HCT116 (cell line): ENCODE data around the gene USP31. TPM values are rescaled to one million over a fixed set of nuclear protein-coding genes. Genes with fewer than 3 reads are reported as not detected.

Experiments used
- ATAC-seq: fragments of 200-7000 bp; cut with Tn5 transposase; 2 replicates; pipeline ENCODE4 v1.9.1; 2020; ENCODE audit warnings: mild to moderate bottlenecking, moderate library complexity
- BruUV-seq: library from RNA; stranded (reverse); fragments of 400-500 nt; replicated peaks from 2 replicates; lab custom pipeline; 2021; lab: Mats Ljungman, UMichigan
- CTCF ChIA-PET: fragments of 300-600 bp; sonication (Branson Sonifier 250); formaldehyde crosslinking; loops from one replicate; lab custom pipeline; 2021; ENCODE audit warnings: antibody characterized with exemption; lab: Charles Lee
- POLR2A ChIA-PET: fragments of 300-600, 350-600 bp; sonication (Branson Sonifier 250); formaldehyde crosslinking; loops from one replicate; lab custom pipeline; 2021; ENCODE audit warnings: antibody characterized with exemption; lab: Charles Lee
- RAD21 ChIA-PET, 2 experiments: fragments of 300-600 bp; sonication (Branson Sonifier 250); formaldehyde crosslinking; loops; one replicate each; lab custom pipeline; 2023; ENCODE audit warnings: low total read pairs in 2 of 2; ENCODE audit not compliant: uncharacterized antibody in 2 of 2, unreplicated experiment in 2 of 2, low non-redundant PET in 1 of 2; lab: Charles Lee
- DNase-seq: peaks from one replicate; pipeline ENCODE4 v3.0.0-alpha.2; 2010; ENCODE audit warnings: low read depth, low spot score
- H2AFZ ChIP-seq: fragments of 200-600 bp; shearing (Covaris generic), sonication (generic); 2 replicates; pipeline ENCODE4 v1.6.1; 2017; ENCODE audit warnings: low read depth, mixed run types, mixed read lengths, antibody characterized with exemption, low read length; ENCODE audit not compliant: poor library complexity, severe bottlenecking
- H3K27ac ChIP-seq: 2 replicates; pipeline ENCODE4 v1.5.1; 2012; ENCODE audit warnings: low read depth, low read length
- H3K27me3 ChIP-seq: fragments of 200-600 bp; sonication (generic); 2 replicates; pipeline ENCODE4 v1.6.1; 2016; ENCODE audit warnings: mixed run types, low read length, mixed read lengths; ENCODE audit not compliant: insufficient read depth
- H3K36me3 ChIP-seq, 2 experiments: fragments of 200-500 bp in 1 of 2; fragments of 200-600 bp in 1 of 2; sonication (Bioruptor generic) in 1 of 2; sonication (generic) in 1 of 2; 2 replicates each; pipeline versions ENCODE4 v1.5.1 to v1.6.1; 2014 to 2016; ENCODE audit warnings: low read length in 2 of 2, inconsistent platforms in 1 of 2, mixed read lengths in 1 of 2, mixed run types in 1 of 2; ENCODE audit not compliant: insufficient read depth in 2 of 2, control insufficient read depth in 1 of 2
- H3K4me1 ChIP-seq, 2 experiments: fragments of 200-600 bp in 1 of 2; sonication (generic) in 1 of 2; 2 replicates each; pipeline versions ENCODE4 v1.5.1 to v1.6.1; 2012 to 2017; ENCODE audit warnings: low read length in 2 of 2, inconsistent platforms in 1 of 2, mild to moderate bottlenecking in 1 of 2, mixed read lengths in 1 of 2, mixed run types in 1 of 2, moderate library complexity in 1 of 2; ENCODE audit not compliant: insufficient read depth in 2 of 2, control insufficient read depth in 1 of 2
- H3K4me2 ChIP-seq: fragments of 200-600 bp; sonication (generic); 2 replicates; pipeline ENCODE4 v1.6.1; 2017; ENCODE audit warnings: mixed run types, low read length, mixed read lengths
- H3K4me3 ChIP-seq, 2 experiments: fragments of 200-600 bp in 1 of 2; sonication (generic) in 1 of 2; replicated peaks in 1 of 2; 2 replicates each; pipeline ENCODE4 v1.5.1; 2011 to 2016; ENCODE audit warnings: low read length in 2 of 2, control low read depth in 1 of 2, low read depth in 1 of 2, mild to moderate bottlenecking in 1 of 2, mixed read lengths in 1 of 2, mixed run types in 1 of 2
- H3K79me2 ChIP-seq: fragments of 200-600 bp; sonication (generic); 2 replicates; pipeline ENCODE4 v1.6.1; 2017; ENCODE audit warnings: mild to moderate bottlenecking, mixed run types, low read length, moderate library complexity, mixed read lengths; ENCODE audit not compliant: insufficient read depth
- H3K9ac ChIP-seq: fragments of 200-600 bp; sonication (generic); 2 replicates; pipeline ENCODE4 v1.6.1; 2016; ENCODE audit warnings: low read length, mixed read lengths
- H3K9me2 ChIP-seq: fragments of 200-600 bp; sonication (generic), shearing (Covaris generic); 2 replicates; pipeline ENCODE4 v1.6.1; 2017; ENCODE audit warnings: mixed run types, mild to moderate bottlenecking, moderate library complexity; ENCODE audit not compliant: insufficient read depth
- H3K9me3 ChIP-seq, 2 experiments: fragments of 200-500 bp in 1 of 2; fragments of 200-600 bp in 1 of 2; sonication (Bioruptor generic) in 1 of 2; sonication (generic) in 1 of 2; 2 replicates each; pipeline ENCODE4 v1.6.1; 2014 to 2017; ENCODE audit warnings: low read length in 2 of 2, mixed read lengths in 2 of 2, inconsistent platforms in 1 of 2, low read depth in 1 of 2, mild to moderate bottlenecking in 1 of 2, mixed run types in 1 of 2, moderate library complexity in 1 of 2; ENCODE audit not compliant: control insufficient read depth in 1 of 2, insufficient read depth in 1 of 2
- H4K20me1 ChIP-seq: fragments of 200-600 bp; sonication (generic), shearing (Covaris generic); 2 replicates; pipeline ENCODE4 v1.6.1; 2017; ENCODE audit warnings: mixed run types, mild to moderate bottlenecking, moderate library complexity; ENCODE audit not compliant: insufficient read depth
- CBX3 ChIP-seq: IDR thresholded peaks from 2 replicates; pipeline ENCODE4 v1.6.1; 2012; ENCODE audit warnings: low read depth
- CEBPB ChIP-seq: IDR thresholded peaks from 2 replicates; pipeline ENCODE4 v1.6.1; 2012; ENCODE audit warnings: low read depth
- CTCF ChIP-seq, 3 experiments: fragments of 200-600 bp in 1 of 3; sonication (generic) in 1 of 3; IDR thresholded peaks in 2 of 3; conservative IDR thresholded peaks in 1 of 3; 2 replicates each; pipeline ENCODE4 v1.5.1; 2012 to 2017; ENCODE audit warnings: low read depth in 2 of 3, low read length in 2 of 3, antibody characterized with exemption in 1 of 3, borderline replicate concordance in 1 of 3, control low read depth in 1 of 3, mild to moderate bottlenecking in 1 of 3, mixed read lengths in 1 of 3, mixed run types in 1 of 3, moderate library complexity in 1 of 3; ENCODE audit not compliant: insufficient read depth in 1 of 3
- ELF1 ChIP-seq: IDR thresholded peaks from 2 replicates; pipeline ENCODE4 v1.6.1; 2012; ENCODE audit warnings: low read depth, borderline replicate concordance
- FOSL1 ChIP-seq: IDR thresholded peaks from 2 replicates; pipeline ENCODE4 v1.6.1; 2012; ENCODE audit warnings: low read depth
- POLR2A ChIP-seq: IDR thresholded peaks from 2 replicates; pipeline ENCODE4 v1.7.0; 2011; ENCODE audit warnings: borderline replicate concordance; ENCODE audit not compliant: insufficient read depth, insufficient read length; ENCODE audit errors: extremely low read depth
- POLR2AphosphoS5 ChIP-seq: IDR thresholded peaks from 2 replicates; pipeline ENCODE4 v1.6.1; 2011; ENCODE audit warnings: mild to moderate bottlenecking, low read depth, low read length, moderate library complexity
- RAD21 ChIP-seq: IDR thresholded peaks from 2 replicates; pipeline ENCODE4 v1.6.1; 2012; ENCODE audit warnings: low read depth, mild to moderate bottlenecking
- SP1 ChIP-seq: IDR thresholded peaks from 2 replicates; pipeline ENCODE4 v1.6.1; 2012; ENCODE audit warnings: low read depth
- ZBTB33 ChIP-seq: IDR thresholded peaks from 2 replicates; pipeline ENCODE4 v1.6.1; 2011; ENCODE audit warnings: mild to moderate bottlenecking, low read length, moderate library complexity; ENCODE audit not compliant: insufficient replicate concordance; ENCODE audit errors: extremely low read depth
- intact Hi-C: fragments of 100-400 bp; cut with micrococcal nuclease; formaldehyde crosslinking; loops from 2 replicates; pipeline ENCODE4 v1.10.0; 2022
- total RNA-seq: library from RNA; stranded (reverse); gene quantifications from one replicate; pipeline ENCODE4 v1.2.1, GENCODE V29; 2021; ENCODE audit not compliant: unreplicated experiment

Gene USP31
- total RNA-seq, 1 experiment from 2014 or later: 12.2 TPM

GRCh38 chr16:23080329-23080728 is 68.9 kb downstream of the USP31 start:
- H3K27ac ChIP-seq: no peak overlapping the region
- RAD21 ChIA-PET: no interaction called here
- H4K20me1 ChIP-seq: no peaks in the 10 kb centered on the region
- no peak overlapping the region for H3K9ac ChIP-seq
- intact Hi-C loops: loop anchor here (10.0 kb wide), 1 partner anchor 354 kb away; no protein-coding TSS in a partner anchor
- ATAC-seq: no peak
- H3K9me2 ChIP-seq: no peaks in the 10 kb centered on the region
- TF ChIP-seq CEBPB: no peak
- no peak for TF ChIP-seq CBX3
- TF ChIP-seq FOSL1: no peak
- TF ChIP-seq RAD21: no peak
- no peak for TF ChIP-seq SP1
- no peak for TF ChIP-seq POLR2AphosphoS5
- no peak overlapping the region for H2AFZ ChIP-seq
- no peaks in the 10 kb centered on the region for H3K4me1 ChIP-seq
- no peaks in the 10 kb centered on the region for H3K9me3 ChIP-seq
- H3K27me3 ChIP-seq: no peaks in the 10 kb centered on the region
- no TSS peak for BruUV-seq
- H3K4me2 ChIP-seq: no peak overlapping the region
- peaks cover 2 to 4% of the 10 kb centered on the region in 2 experiments; a peak in 2 of 4 replicates for H3K36me3 ChIP-seq
- no peak for DNase-seq
- POLR2A ChIA-PET: no interaction called here
- H3K4me3 ChIP-seq: no peak overlapping the region
- H3K79me2 ChIP-seq: no peaks in the 10 kb centered on the region; the same call in 1 of the 2 replicates
- CTCF ChIA-PET: no interaction called here

GRCh38 chr16:23079675-23080301 is 69.5 kb downstream of the USP31 start:
- no peaks in the 10 kb centered on the region for H3K9me3 ChIP-seq
- no peaks in the 10 kb centered on the region; the same call in 1 of the 2 replicates for H3K79me2 ChIP-seq
- ChIA-PET CTCF (no interaction called here), POLR2A (no interaction called here)
- H4K20me1 ChIP-seq: no peaks in the 10 kb centered on the region
- H3K9ac ChIP-seq: no peak overlapping the region
- ATAC-seq: no peak
- no peak overlapping the region for H3K4me3 ChIP-seq
- H3K27me3 ChIP-seq: no peaks in the 10 kb centered on the region
- no peak overlapping the region for H3K4me2 ChIP-seq
- no TSS peak for BruUV-seq
- TF ChIP-seq CTCF (IDR thresholded peaks at IDR 0.05 in 2 of 3, conservative IDR thresholded peaks at IDR 0.05 in 1 of 3; ENCODE audit: borderline replicate concordance in 1 of 3, insufficient read depth in 1 of 3, low read depth in 2 of 3, low read length in 2 of 3): no peak
- no peak for TF ChIP-seq ZBTB33
- no peak for TF ChIP-seq POLR2A
- TF ChIP-seq ELF1: no peak
- TF ChIP-seq CEBPB: no peak
- no peak for TF ChIP-seq SP1
- TF ChIP-seq, all 23 proteins: peak for 0
- H2AFZ ChIP-seq: no peak overlapping the region
- intact Hi-C loops: loop anchor here (10.0 kb wide), 1 partner anchor 355 kb away; no protein-coding TSS in a partner anchor
- H3K36me3 ChIP-seq: peaks cover 2 to 4% of the 10 kb centered on the region in 2 experiments; a peak in 2 of 4 replicates
- RAD21 ChIA-PET: no interaction called here
- H3K4me1 ChIP-seq: no peaks in the 10 kb centered on the region
- DNase-seq: no peak
- no peaks in the 10 kb centered on the region for H3K9me2 ChIP-seq
- H3K27ac ChIP-seq: no peak overlapping the region
